ENCODE data around the gene ELN. TPM values are rescaled to one million over a fixed set of nuclear protein-coding genes. Genes with fewer than 3 reads are reported as not detected.

ELN gene
- total RNA-seq, 1 donor from 2014 or later = not detected

DNA sequence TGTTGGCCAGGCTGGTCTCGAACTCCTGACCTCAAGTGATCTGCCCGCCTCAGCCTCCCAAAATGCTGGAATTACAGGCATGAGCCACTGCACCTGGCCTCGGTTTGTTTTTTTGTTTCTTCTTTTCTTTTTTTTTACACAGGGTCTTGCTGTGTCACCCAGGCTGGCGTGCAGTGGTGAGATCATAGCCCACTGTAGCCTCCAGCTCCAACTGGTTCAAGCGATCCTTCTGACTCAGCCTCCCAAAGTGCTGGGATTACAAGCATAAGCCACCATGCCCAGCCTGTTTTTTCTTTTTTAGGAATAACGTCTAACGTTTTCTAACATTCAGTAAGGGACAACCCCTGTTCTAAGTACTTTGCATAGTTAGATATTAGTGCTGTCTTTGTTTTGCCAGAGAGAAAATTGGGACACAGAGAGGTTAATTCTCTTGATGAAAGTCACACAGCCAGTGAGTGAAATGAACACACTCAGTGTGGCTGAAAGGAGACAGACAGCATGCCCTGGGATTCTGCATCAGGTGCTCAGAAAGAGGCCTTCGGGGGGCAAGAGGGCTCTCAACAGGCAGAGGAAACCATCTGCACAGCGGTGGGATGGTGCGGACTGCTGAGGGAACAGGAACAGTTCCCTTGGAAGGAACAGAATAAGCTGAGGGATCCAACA is 59.9 kb downstream of the ELN start:
- ChIA-PET CTCF (no interaction called here), POLR2A (interaction anchor here (0.7 to 3.2 kb wide), 2 partner anchors 13 to 54 kb away, joined by 4 to 15 read pairs; no protein-coding TSS in a partner anchor)
- peaks cover 16% of the 10 kb centered on the region for H3K36me3 Mint-ChIP-seq (ENCODE audit: low read depth)
- H3K27ac Mint-ChIP-seq = no peak overlapping the region
- ATAC-seq (ENCODE audit: low read depth) (no peak), DNase-seq (no peak)
- no peaks in the 10 kb centered on the region for H3K27me3 Mint-ChIP-seq
- intact Hi-C loops (cut with micrococcal nuclease) = no loop called here
- TF ChIP-seq, protein P1, sequence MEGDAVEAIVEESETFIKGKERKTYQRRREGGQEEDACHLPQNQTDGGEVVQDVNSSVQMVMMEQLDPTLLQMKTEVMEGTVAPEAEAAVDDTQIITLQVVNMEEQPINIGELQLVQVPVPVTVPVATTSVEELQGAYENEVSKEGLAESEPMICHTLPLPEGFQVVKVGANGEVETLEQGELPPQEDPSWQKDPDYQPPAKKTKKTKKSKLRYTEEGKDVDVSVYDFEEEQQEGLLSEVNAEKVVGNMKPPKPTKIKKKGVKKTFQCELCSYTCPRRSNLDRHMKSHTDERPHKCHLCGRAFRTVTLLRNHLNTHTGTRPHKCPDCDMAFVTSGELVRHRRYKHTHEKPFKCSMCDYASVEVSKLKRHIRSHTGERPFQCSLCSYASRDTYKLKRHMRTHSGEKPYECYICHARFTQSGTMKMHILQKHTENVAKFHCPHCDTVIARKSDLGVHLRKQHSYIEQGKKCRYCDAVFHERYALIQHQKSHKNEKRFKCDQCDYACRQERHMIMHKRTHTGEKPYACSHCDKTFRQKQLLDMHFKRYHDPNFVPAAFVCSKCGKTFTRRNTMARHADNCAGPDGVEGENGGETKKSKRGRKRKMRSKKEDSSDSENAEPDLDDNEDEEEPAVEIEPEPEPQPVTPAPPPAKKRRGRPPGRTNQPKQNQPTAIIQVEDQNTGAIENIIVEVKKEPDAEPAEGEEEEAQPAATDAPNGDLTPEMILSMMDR (IDR thresholded peaks at IDR 0.05) = no peak
- H3K9me3 Mint-ChIP-seq = no peaks in the 10 kb centered on the region
- no peak overlapping the region for H3K4me3 Mint-ChIP-seq
- H3K4me1 Mint-ChIP-seq = peaks cover 22% of the 10 kb centered on the region

DNA sequence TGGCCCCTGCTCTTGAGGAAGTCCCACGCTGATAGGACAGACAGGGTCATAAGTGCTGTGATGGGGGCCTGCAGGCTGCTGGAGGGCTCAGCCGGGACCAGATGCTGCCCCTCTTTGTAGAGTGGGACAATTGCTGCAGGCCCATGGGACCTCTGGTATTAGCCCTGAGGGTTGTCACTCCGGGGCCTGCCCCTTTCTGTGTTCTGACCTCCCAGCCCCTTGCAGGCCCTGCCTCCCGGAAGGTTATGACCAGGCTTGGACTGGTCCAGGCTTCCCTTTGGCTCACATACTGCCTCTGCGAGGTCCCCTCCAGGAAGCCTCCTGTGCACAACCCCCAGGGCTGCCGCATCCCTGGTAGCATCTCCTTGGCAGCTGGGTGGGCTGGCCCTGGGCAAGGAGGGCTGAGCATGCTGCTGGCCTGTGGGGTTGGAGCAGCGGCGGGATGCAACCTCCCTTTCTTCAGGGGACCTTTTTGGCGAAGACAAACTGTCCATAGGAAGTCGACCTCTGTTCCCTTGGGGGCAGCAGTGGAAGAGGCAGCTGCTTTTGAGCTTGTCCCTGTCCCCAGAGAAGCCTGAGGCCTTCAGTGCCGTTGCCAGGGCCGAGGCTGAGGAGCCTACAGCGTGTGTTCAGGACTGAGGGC is 64.5 kb downstream of the ELN start:
- H3K4me3 Mint-ChIP-seq = peak overlapping the region; percentile 90
- ATAC-seq (ENCODE audit: low read depth) (no peak), DNase-seq (no peak)
- POLR2A ChIA-PET = interaction anchor here (0.5 to 4.2 kb wide), 6 partner anchors 9 to 82 kb away, joined by 4 to 59 read pairs (median 9); partner anchors contain the start of genes EIF4H and LIMK1
- H3K27me3 Mint-ChIP-seq = no peaks in the 10 kb centered on the region
- peaks cover 38% of the 10 kb centered on the region for H3K4me1 Mint-ChIP-seq
- CTCF ChIA-PET = interaction anchor here (1.1 kb wide), 1 partner anchor 9 kb away, joined by 3 read pairs; no protein-coding TSS in a partner anchor
- peaks cover 17% of the 10 kb centered on the region for H3K36me3 Mint-ChIP-seq (ENCODE audit: low read depth)
- intact Hi-C loops (cut with micrococcal nuclease) = no loop called here
- TF ChIP-seq, protein P1 (IDR thresholded peaks at IDR 0.05) = no peak
- peak overlapping the region; percentile 95 for H3K27ac Mint-ChIP-seq
- H3K9me3 Mint-ChIP-seq = no peaks in the 10 kb centered on the region

DNA sequence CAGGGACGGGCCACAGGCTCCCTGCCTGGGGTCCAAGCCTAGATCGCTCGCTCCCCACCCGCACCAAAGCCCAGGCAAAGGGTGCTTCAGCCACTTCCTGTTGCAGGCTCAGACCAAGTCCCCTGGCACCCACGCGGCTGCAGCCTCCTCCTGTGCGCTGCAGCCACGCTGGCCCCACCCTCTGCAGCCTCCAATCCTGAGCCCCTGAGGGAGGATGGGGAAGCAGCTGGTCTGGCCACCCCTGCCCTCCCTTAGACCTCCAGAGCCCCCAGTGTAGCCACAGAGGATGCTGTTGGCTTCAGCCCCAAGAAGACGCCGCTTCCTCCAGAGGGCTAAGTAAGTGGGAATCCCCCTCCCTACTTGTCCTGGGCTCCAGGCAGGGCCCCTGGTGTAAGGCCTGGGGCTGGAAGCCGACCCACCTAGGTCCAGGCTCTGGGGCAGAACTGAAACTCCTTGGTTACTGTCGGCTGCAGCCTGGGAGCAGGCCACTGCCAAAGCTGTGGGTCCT is 65.0 kb downstream of the ELN start:
- Mint-ChIP-seq H3K27ac (peak overlapping the region; percentile 95), H3K36me3 (ENCODE audit: low read depth) (peaks cover 22% of the 10 kb centered on the region), H3K4me1 (peaks cover 42% of the 10 kb centered on the region), H3K27me3 (no peaks in the 10 kb centered on the region), H3K9me3 (peaks cover 2% of the 10 kb centered on the region), H3K4me3 (peak overlapping the region; percentile 90)
- DNase-seq = peak; percentile 35
- CTCF ChIA-PET = interaction anchor here (1.0 to 1.1 kb wide), 2 partner anchors 8 to 113 kb away, joined by 3 read pairs; no protein-coding TSS in a partner anchor
- TF ChIP-seq, protein P1 (IDR thresholded peaks at IDR 0.05) = no peak
- POLR2A ChIA-PET = interaction anchor here (0.5 to 4.2 kb wide), 12 partner anchors 8 to 565 kb away, joined by 3 to 59 read pairs (median 4); partner anchors contain the start of genes EIF4H and LIMK1
- peak; percentile 23 for ATAC-seq (ENCODE audit: low read depth)
- intact Hi-C loops (cut with micrococcal nuclease) = no loop called here

DNA sequence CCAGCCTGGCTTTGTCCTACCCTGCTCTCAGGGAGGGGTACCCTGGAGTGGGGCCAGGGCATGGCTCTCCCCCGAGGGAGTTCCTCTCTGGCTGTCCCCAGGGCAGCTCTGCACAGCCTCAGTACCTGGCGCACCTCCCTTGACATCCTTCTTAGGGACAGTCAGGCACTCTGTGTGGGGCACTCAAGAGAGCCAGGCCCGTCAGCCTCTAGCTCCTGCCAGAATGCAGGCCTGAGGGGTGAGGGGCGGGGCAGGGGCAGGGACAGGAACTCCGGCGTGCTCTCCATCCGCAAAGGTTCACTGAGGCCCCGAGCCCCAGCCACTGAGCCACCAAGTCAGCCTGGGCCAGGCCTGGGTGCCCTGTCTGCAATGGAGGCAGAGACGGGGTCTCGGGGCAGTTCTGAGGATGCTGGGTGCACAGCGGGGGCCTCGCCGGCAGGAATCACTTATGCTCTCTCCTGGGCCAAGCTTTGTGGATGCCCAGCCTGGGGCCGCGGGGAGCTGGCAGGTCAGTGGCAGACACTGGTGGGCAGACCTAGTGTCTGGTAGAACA is 65.8 kb downstream of the ELN start:
- Mint-ChIP-seq H3K9me3 (peaks cover 2% of the 10 kb centered on the region), H3K27ac (peak overlapping the region; percentile 95), H3K4me3 (peak overlapping the region; percentile 90), H3K27me3 (no peaks in the 10 kb centered on the region), H3K4me1 (peaks cover 45% of the 10 kb centered on the region), H3K36me3 (ENCODE audit: low read depth) (peaks cover 23% of the 10 kb centered on the region)
- intact Hi-C loops (cut with micrococcal nuclease) = loop anchor here (1.0 kb wide), 2 partner anchors 10 to 25 kb away; partner anchors contain the start of gene LIMK1
- DNase-seq = peak; percentile 63
- ChIA-PET POLR2A (interaction anchor here (0.6 to 4.2 kb wide), 15 partner anchors 7 to 1954 kb away, joined by 3 to 59 read pairs (median 4); partner anchors contain the start of genes EIF4H, LIMK1, MDH2 and STYXL1), CTCF (interaction anchor here (1.0 kb wide), 1 partner anchor 113 kb away, joined by 3 read pairs; no protein-coding TSS in a partner anchor)
- TF ChIP-seq, protein P1 (IDR thresholded peaks at IDR 0.05) = no peak
- ATAC-seq (ENCODE audit: low read depth) = peak; percentile 25
